GM23338 (cell line): Measurements from ENCODE around the gene ABCC1. TPM values are rescaled to one million over a fixed set of nuclear protein-coding genes. Genes with fewer than 3 reads are reported as not detected.

ENCODE experiments used
- ATAC-seq: fragments of 200-7000 bp; cut with Tn5 transposase; 3 replicates; pipeline ENCODE4 v1.9.1; 2020
- DNase-seq: peaks from one replicate; pipeline ENCODE4 v3.0.0-alpha.2; 2015; ENCODE audit warnings: low spot score
- H2AFZ ChIP-seq: fragments of 200-600 bp; sonication (generic); 2 replicates; pipeline ENCODE4 v1.8.0; 2016; ENCODE audit warnings: antibody characterized with exemption, mild to moderate bottlenecking, moderate library complexity
- H3F3A ChIP-seq: fragments of 200-600 bp; sonication (generic); replicated peaks from 2 replicates; pipeline ENCODE4 v1.8.0; 2017; ENCODE audit warnings: antibody characterized with exemption, mixed run types, low read depth
- H3K27ac ChIP-seq: fragments of 200-600 bp; sonication (generic); 2 replicates; pipeline ENCODE4 v1.6.1; 2016; ENCODE audit warnings: low read depth
- H3K27me3 ChIP-seq: fragments of 200-600 bp; sonication (generic); 2 replicates; pipeline ENCODE4 v1.8.0; 2016; ENCODE audit warnings: mild to moderate bottlenecking, mixed run types, moderate library complexity; ENCODE audit not compliant: insufficient read depth
- H3K36me3 ChIP-seq: fragments of 200-600 bp; sonication (generic); 2 replicates; pipeline ENCODE4 v1.8.0; 2016; ENCODE audit warnings: mild to moderate bottlenecking; ENCODE audit not compliant: insufficient read depth
- H3K4me1 ChIP-seq: fragments of 200-600 bp; sonication (generic); 2 replicates; pipeline ENCODE4 v1.8.0; 2016; ENCODE audit warnings: mild to moderate bottlenecking, moderate library complexity; ENCODE audit not compliant: insufficient read depth
- H3K4me2 ChIP-seq: fragments of 200-600 bp; sonication (generic); 2 replicates; pipeline ENCODE4 v1.7.1; 2017; ENCODE audit warnings: mixed run types
- H3K4me3 ChIP-seq: fragments of 200-600 bp; sonication (generic); 2 replicates; pipeline ENCODE4 v1.6.1; 2016; ENCODE audit warnings: mixed run types
- H3K79me2 ChIP-seq: fragments of 200-600 bp; sonication (generic); replicated peaks from 2 replicates; pipeline ENCODE4 v1.8.0; 2017; ENCODE audit warnings: mild to moderate bottlenecking; ENCODE audit not compliant: insufficient read depth
- H3K9me2 ChIP-seq: fragments of 200-600 bp; sonication (generic); 2 replicates; pipeline ENCODE4 v1.8.0; 2017; ENCODE audit not compliant: insufficient read depth
- H4K20me1 ChIP-seq: fragments of 200-600 bp; sonication (generic); replicated peaks from 2 replicates; pipeline ENCODE4 v1.8.0; 2017; ENCODE audit warnings: mild to moderate bottlenecking; ENCODE audit not compliant: insufficient read depth
- H3K27ac Mint-ChIP-seq: 2 replicates; pipeline ENCODE4 v1.8.0; 2020; ENCODE audit warnings: inconsistent platforms, mild to moderate bottlenecking, moderate library complexity, mixed read lengths
- H3K27me3 Mint-ChIP-seq: 3 replicates; pipeline ENCODE4 v1.8.0; 2022; ENCODE audit warnings: low read depth, mild to moderate bottlenecking, moderate library complexity, mixed read lengths, inconsistent platforms; ENCODE audit not compliant: insufficient read depth, poor library complexity
- H3K36me3 Mint-ChIP-seq: 3 replicates; pipeline ENCODE4 v1.8.0; 2021; ENCODE audit warnings: low read depth, mild to moderate bottlenecking, inconsistent platforms, moderate library complexity, mixed read lengths
- H3K4me1 Mint-ChIP-seq: 3 replicates; pipeline ENCODE4 v1.8.0; 2020; ENCODE audit warnings: mild to moderate bottlenecking, inconsistent platforms, mixed read lengths
- H3K4me3 Mint-ChIP-seq: 3 replicates; pipeline ENCODE4 v1.8.0; 2021; ENCODE audit warnings: moderate library complexity, mild to moderate bottlenecking, inconsistent platforms, mixed read lengths
- H3K9me3 Mint-ChIP-seq: 3 replicates; pipeline ENCODE4 v1.8.0; 2020; ENCODE audit warnings: moderate library complexity, mild to moderate bottlenecking, inconsistent platforms, mixed read lengths
- CREB1 ChIP-seq: fragments of 250-450 bp; sonication (Bioruptor Pico); IDR thresholded peaks from 2 replicates; pipeline ENCODE4 v1.5.0; 2020; ENCODE audit warnings: low read depth, mild to moderate bottlenecking, moderate library complexity
- EZH2 ChIP-seq: fragments of 200-600 bp; sonication (generic); IDR thresholded peaks from one replicate; pipeline ENCODE4 v1.8.0; 2017; ENCODE audit warnings: antibody characterized with exemption, mild to moderate bottlenecking, low read depth; ENCODE audit not compliant: unreplicated experiment
- JUNB ChIP-seq: IDR thresholded peaks from one replicate; pipeline ENCODE4 v1.6.1; 2016; ENCODE audit warnings: antibody characterized with exemption; ENCODE audit not compliant: unreplicated experiment
- NANOG ChIP-seq: IDR thresholded peaks from 2 replicates; pipeline ENCODE4 v1.6.1; 2016; ENCODE audit warnings: antibody characterized with exemption, borderline replicate concordance
- STAT1 ChIP-seq: IDR thresholded peaks from one replicate; pipeline ENCODE4 v1.6.1; 2016; ENCODE audit warnings: antibody characterized with exemption; ENCODE audit not compliant: unreplicated experiment
- polyA plus RNA-seq: library from polyadenylated mRNA; unstranded; fragments of >200 nt; fragmentation: Nextera tagmentation; extraction: Ambion mirVana; gene quantifications from 2 replicates; pipeline ENCODE4 v1.2.1, GENCODE V29; 2016
- total RNA-seq: library from RNA; depleted of rRNA; stranded (reverse); fragments of >200 nt; shearing (Covaris generic); gene quantifications from 2 replicates; pipeline ENCODE4 v1.2.3, GENCODE V29; 2014
- TF ChIP-seq, protein P1 (sequence below): fragments of 250-450 bp; sonication (Bioruptor Pico); IDR thresholded peaks from 2 replicates; pipeline ENCODE4 v1.5.0; 2020; ENCODE audit warnings: mild to moderate bottlenecking, moderate library complexity
- TF ChIP-seq, protein P2 (sequence below): IDR thresholded peaks from one replicate; pipeline ENCODE4 v1.6.1; 2018; ENCODE audit warnings: antibody characterized with exemption; ENCODE audit not compliant: unreplicated experiment
- TF ChIP-seq, protein P3 (sequence below): IDR thresholded peaks from 2 replicates; pipeline ENCODE4 v1.6.1; 2016; ENCODE audit warnings: antibody characterized with exemption

The ABCC1 gene
- total and polyA plus RNA-seq, 2 experiments from 2014 or later: 11.0 to 46.6 TPM

DNA sequence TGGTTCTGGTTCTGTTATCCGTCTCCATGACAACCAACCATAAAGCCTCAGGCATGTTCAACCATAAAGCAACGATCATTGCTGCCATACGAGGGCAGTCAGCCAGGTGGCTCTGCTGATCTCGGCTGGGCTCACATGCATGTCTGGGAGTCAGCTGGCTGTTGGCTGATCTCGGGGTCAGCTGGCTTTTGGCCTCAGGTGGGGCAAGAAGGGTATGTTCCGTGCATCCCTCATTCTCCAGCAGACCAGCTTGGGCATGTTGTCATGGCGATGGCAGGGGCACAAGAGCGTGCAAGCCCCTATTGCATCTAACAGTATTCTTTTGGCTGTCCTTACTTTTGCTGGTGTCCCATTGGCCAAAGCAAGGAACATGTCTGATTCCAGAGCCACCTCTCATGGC is 187.7 kb downstream of the ABCC1 start:
- H3K36me3 ChIP-seq: peaks cover 35% of the 10 kb centered on the region
- ATAC-seq: no peak
- H3K4me3 Mint-ChIP-seq: no peak overlapping the region

DNA sequence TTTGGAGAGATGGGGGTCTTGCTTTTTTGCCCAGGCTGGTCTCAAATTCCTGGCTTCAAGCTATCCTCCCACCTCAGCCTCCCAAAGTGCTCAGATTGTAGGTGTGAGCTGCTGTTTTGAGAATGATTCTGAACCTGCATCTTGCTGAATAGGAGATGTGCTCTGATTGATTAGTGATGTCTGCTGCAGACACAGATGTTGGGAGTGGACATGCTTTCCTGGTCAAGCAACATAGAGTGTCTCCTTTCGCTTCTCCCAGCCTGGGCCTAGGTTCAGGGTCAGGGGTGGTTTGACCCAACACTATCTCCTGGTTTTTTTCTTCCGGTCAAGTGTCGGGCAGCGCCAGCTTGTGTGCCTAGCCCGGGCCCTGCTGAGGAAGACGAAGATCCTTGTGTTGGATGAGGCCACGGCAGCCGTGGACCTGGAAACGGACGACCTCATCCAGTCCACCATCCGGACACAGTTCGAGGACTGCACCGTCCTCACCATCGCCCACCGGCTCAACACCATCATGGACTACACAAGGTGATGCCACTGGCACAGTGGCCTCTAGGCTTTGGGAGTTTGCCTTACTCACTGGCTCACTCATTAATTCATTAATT is 188.7 kb downstream of the ABCC1 start:
- H3K36me3 ChIP-seq: peaks cover 36% of the 10 kb centered on the region
- 0 out of 2 replicates have a peak, but pooled peaks cover 5% of the 10 kb centered on the region for H3F3A ChIP-seq
- no peaks in the 10 kb centered on the region for H3K9me3 Mint-ChIP-seq
- no peaks in the 10 kb centered on the region for H3K27me3 ChIP-seq
- no peak for ATAC-seq
- H2AFZ ChIP-seq: no peak overlapping the region
- H3K4me3 ChIP-seq: no peak overlapping the region
- H3K9me2 ChIP-seq: no peaks in the 10 kb centered on the region
- peaks cover 8% of the 10 kb centered on the region for H4K20me1 ChIP-seq
- no peak overlapping the region for H3K4me2 ChIP-seq
- H3K27ac ChIP-seq: no peak overlapping the region
- no peaks in the 10 kb centered on the region for H3K79me2 ChIP-seq
- H3K27me3 Mint-ChIP-seq: peaks cover 11% of the 10 kb centered on the region
- no peak for DNase-seq
- H3K4me1 Mint-ChIP-seq: peaks cover 13% of the 10 kb centered on the region
- peaks cover 88% of the 10 kb centered on the region for H3K36me3 Mint-ChIP-seq
- no peak overlapping the region for H3K27ac Mint-ChIP-seq
- no peak overlapping the region for H3K4me3 Mint-ChIP-seq
- 0 out of 2 replicates have a peak, but pooled peaks cover 4% of the 10 kb centered on the region for H3K4me1 ChIP-seq
- no peak for TF ChIP-seq STAT1
- TF ChIP-seq, protein P1, sequence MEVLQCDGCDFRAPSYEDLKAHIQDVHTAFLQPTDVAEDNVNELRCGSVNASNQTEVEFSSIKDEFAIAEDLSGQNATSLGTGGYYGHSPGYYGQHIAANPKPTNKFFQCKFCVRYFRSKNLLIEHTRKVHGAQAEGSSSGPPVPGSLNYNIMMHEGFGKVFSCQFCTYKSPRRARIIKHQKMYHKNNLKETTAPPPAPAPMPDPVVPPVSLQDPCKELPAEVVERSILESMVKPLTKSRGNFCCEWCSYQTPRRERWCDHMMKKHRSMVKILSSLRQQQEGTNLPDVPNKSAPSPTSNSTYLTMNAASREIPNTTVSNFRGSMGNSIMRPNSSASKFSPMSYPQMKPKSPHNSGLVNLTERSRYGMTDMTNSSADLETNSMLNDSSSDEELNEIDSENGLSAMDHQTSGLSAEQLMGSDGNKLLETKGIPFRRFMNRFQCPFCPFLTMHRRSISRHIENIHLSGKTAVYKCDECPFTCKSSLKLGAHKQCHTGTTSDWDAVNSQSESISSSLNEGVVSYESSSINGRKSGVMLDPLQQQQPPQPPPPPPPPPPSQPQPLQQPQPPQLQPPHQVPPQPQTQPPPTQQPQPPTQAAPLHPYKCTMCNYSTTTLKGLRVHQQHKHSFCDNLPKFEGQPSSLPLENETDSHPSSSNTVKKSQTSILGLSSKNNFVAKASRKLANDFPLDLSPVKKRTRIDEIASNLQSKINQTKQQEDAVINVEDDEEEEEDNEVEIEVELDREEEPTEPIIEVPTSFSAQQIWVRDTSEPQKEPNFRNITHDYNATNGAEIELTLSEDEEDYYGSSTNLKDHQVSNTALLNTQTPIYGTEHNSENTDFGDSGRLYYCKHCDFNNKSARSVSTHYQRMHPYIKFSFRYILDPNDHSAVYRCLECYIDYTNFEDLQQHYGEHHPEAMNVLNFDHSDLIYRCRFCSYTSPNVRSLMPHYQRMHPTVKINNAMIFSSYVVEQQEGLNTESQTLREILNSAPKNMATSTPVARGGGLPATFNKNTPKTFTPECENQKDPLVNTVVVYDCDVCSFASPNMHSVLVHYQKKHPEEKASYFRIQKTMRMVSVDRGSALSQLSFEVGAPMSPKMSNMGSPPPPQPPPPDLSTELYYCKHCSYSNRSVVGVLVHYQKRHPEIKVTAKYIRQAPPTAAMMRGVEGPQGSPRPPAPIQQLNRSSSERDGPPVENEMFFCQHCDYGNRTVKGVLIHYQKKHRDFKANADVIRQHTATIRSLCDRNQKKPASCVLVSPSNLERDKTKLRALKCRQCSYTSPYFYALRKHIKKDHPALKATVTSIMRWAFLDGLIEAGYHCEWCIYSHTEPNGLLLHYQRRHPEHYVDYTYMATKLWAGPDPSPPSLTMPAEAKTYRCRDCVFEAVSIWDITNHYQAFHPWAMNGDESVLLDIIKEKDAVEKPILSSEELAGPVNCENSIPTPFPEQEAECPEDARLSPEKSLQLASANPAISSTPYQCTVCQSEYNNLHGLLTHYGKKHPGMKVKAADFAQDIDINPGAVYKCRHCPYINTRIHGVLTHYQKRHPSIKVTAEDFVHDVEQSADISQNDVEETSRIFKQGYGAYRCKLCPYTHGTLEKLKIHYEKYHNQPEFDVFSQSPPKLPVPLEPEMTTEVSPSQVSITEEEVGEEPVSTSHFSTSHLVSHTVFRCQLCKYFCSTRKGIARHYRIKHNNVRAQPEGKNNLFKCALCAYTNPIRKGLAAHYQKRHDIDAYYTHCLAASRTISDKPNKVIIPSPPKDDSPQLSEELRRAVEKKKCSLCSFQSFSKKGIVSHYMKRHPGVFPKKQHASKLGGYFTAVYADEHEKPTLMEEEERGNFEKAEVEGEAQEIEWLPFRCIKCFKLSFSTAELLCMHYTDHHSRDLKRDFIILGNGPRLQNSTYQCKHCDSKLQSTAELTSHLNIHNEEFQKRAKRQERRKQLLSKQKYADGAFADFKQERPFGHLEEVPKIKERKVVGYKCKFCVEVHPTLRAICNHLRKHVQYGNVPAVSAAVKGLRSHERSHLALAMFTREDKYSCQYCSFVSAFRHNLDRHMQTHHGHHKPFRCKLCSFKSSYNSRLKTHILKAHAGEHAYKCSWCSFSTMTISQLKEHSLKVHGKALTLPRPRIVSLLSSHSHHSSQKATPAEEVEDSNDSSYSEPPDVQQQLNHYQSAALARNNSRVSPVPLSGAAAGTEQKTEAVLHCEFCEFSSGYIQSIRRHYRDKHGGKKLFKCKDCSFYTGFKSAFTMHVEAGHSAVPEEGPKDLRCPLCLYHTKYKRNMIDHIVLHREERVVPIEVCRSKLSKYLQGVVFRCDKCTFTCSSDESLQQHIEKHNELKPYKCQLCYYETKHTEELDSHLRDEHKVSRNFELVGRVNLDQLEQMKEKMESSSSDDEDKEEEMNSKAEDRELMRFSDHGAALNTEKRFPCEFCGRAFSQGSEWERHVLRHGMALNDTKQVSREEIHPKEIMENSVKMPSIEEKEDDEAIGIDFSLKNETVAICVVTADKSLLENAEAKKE (CRISPR knock-in tag): no peak
- TF ChIP-seq JUNB: no peak
- TF ChIP-seq NANOG: no peak
- no peak for TF ChIP-seq EZH2
- TF ChIP-seq, protein P2, sequence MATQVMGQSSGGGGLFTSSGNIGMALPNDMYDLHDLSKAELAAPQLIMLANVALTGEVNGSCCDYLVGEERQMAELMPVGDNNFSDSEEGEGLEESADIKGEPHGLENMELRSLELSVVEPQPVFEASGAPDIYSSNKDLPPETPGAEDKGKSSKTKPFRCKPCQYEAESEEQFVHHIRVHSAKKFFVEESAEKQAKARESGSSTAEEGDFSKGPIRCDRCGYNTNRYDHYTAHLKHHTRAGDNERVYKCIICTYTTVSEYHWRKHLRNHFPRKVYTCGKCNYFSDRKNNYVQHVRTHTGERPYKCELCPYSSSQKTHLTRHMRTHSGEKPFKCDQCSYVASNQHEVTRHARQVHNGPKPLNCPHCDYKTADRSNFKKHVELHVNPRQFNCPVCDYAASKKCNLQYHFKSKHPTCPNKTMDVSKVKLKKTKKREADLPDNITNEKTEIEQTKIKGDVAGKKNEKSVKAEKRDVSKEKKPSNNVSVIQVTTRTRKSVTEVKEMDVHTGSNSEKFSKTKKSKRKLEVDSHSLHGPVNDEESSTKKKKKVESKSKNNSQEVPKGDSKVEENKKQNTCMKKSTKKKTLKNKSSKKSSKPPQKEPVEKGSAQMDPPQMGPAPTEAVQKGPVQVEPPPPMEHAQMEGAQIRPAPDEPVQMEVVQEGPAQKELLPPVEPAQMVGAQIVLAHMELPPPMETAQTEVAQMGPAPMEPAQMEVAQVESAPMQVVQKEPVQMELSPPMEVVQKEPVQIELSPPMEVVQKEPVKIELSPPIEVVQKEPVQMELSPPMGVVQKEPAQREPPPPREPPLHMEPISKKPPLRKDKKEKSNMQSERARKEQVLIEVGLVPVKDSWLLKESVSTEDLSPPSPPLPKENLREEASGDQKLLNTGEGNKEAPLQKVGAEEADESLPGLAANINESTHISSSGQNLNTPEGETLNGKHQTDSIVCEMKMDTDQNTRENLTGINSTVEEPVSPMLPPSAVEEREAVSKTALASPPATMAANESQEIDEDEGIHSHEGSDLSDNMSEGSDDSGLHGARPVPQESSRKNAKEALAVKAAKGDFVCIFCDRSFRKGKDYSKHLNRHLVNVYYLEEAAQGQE: no peak

More for the DNA sequence above, 187.7 kb downstream of the ABCC1 start:
- H3K27ac ChIP-seq: no peak overlapping the region
- H3K79me2 ChIP-seq: no peaks in the 10 kb centered on the region
- no peak overlapping the region for H3K4me3 ChIP-seq
- no peak overlapping the region for H3K4me2 ChIP-seq
- peaks cover 89% of the 10 kb centered on the region for H3K36me3 Mint-ChIP-seq
- no peak for DNase-seq
- no peaks in the 10 kb centered on the region for H3K9me2 ChIP-seq
- TF ChIP-seq, protein P3, sequence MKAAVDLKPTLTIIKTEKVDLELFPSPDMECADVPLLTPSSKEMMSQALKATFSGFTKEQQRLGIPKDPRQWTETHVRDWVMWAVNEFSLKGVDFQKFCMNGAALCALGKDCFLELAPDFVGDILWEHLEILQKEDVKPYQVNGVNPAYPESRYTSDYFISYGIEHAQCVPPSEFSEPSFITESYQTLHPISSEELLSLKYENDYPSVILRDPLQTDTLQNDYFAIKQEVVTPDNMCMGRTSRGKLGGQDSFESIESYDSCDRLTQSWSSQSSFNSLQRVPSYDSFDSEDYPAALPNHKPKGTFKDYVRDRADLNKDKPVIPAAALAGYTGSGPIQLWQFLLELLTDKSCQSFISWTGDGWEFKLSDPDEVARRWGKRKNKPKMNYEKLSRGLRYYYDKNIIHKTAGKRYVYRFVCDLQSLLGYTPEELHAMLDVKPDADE: no peak
- TF ChIP-seq CREB1 (CRISPR knock-in tag): no peak
- 0 out of 2 replicates have a peak, but pooled peaks cover under 1% of the 10 kb centered on the region for H3F3A ChIP-seq
- H3K27me3 ChIP-seq: no peaks in the 10 kb centered on the region
- H3K27ac Mint-ChIP-seq: no peak overlapping the region
- no peak overlapping the region for H2AFZ ChIP-seq
- H3K27me3 Mint-ChIP-seq: peaks cover 9% of the 10 kb centered on the region
- no peaks in the 10 kb centered on the region for H3K4me1 ChIP-seq
- H4K20me1 ChIP-seq: peaks cover 8% of the 10 kb centered on the region
- H3K9me3 Mint-ChIP-seq: no peaks in the 10 kb centered on the region
- peaks cover 4% of the 10 kb centered on the region; the same call in 2 of the 3 replicates for H3K4me1 Mint-ChIP-seq
